Upper lobe of left lung (tissue), 6 donors: ENCODE results near the gene ZNF436. TPM values are rescaled to one million over a fixed set of nuclear protein-coding genes. Genes with fewer than 3 reads are reported as not detected.
"Not testable (repeated sequence)": the region's sequence is repeated elsewhere in the genome, so short reads cannot be mapped to it uniquely, and the experiment has no call there.

Source experiments
- ATAC-seq, 2 donors: fragments of 200-7000 bp; cut with Tn5 transposase; one replicate each; pipeline ENCODE4 v1.9.1; 2022; ENCODE audit warnings: mild to moderate bottlenecking in 2 of 2, moderate library complexity in 2 of 2; ENCODE audit not compliant: low FRiP score in 2 of 2
- DNase-seq, 2 donors: peaks; one replicate each; pipeline ENCODE4 v3.0.0-alpha.2; 2019 to 2020
- H3K27ac ChIP-seq, 4 donors: fragments of 200-600 bp; sonication (generic); one replicate each; pipeline ENCODE4 v1.5.1; 2016 to 2019
- H3K27me3 ChIP-seq, 4 donors: fragments of 200-600 bp; sonication (generic); one replicate each; pipeline ENCODE4 v1.5.1; 2017 to 2019
- H3K36me3 ChIP-seq, 4 donors: fragments of 200-600 bp; sonication (generic); one replicate each; pipeline ENCODE4 v1.5.1; 2016 to 2019
- H3K4me1 ChIP-seq, 4 donors: fragments of 200-600 bp; sonication (generic); one replicate each; pipeline ENCODE4 v1.5.1; 2018 to 2019
- H3K4me3 ChIP-seq, 4 donors: fragments of 200-600 bp; sonication (generic); one replicate each; pipeline ENCODE4 v1.5.1; 2017 to 2019; ENCODE audit warnings: mild to moderate bottlenecking in 2 of 4, moderate library complexity in 1 of 4
- H3K9me3 ChIP-seq, 4 donors: fragments of 200-600 bp; sonication (generic); one replicate each; pipeline ENCODE4 v1.5.1; 2018 to 2019
- CTCF ChIP-seq, 6 experiments: fragments of 450-650 bp in 4 of 6; fragments of 200-600 bp in 2 of 6; sonication (generic) in 2 of 6; IDR thresholded peaks; one replicate each; pipeline ENCODE4 v1.5.1; 2016 to 2019; ENCODE audit warnings: antibody characterized with exemption in 6 of 6
- EP300 ChIP-seq, 4 donors: sonication (generic); formaldehyde crosslinking; IDR thresholded peaks; one replicate each; pipeline ENCODE4 v1.5.1; 2017; ENCODE audit warnings: antibody characterized with exemption in 4 of 4, control low read depth in 2 of 4
- POLR2A ChIP-seq, 4 donors: fragments of 450-650 bp; IDR thresholded peaks; one replicate each; pipeline ENCODE4 v1.5.1; 2016 to 2017; ENCODE audit warnings: antibody characterized with exemption in 4 of 4, mild to moderate bottlenecking in 2 of 4
- POLR2AphosphoS5 ChIP-seq, 2 donors: sonication (generic); formaldehyde crosslinking; IDR thresholded peaks; one replicate each; pipeline ENCODE4 v1.5.1; 2017; ENCODE audit warnings: antibody characterized with exemption in 2 of 2
- WGBS, 2 donors: methylation state at CpG; one replicate each; pipeline ENCODE4 v1.1.5; 2017 to 2018; 5-methylcytosine and 5-hydroxymethylcytosine counted together
- total RNA-seq, 6 donors: library from RNA; depleted of rRNA in 4 of 6; stranded (reverse); fragments of >200 nt in 4 of 6; gene quantifications; one replicate each; pipeline versions ENCODE4 v1.1.0 to v1.2.1, GENCODE V29; 2016 to 2021
- donor health status: DM: no; HTN: no; CAD: no; lungs with moderate emphysema.
- donor health status: DM: no; HTN: yes; CAD: no; lungs with severe emphysema.

The ZNF436 gene
- total RNA-seq, 6 donors from 2014 or later = 5.5 to 11.3 (median 8.2) TPM

GRCh38 chr1:23381233-23381885 lies 11.7 kb upstream of the ZNF436 start:
- DNase-seq (no peak), ATAC-seq (no peak)
- TF ChIP-seq POLR2A (IDR thresholded peaks at IDR 0.05) = no peak
- TF ChIP-seq EP300 (IDR thresholded peaks at IDR 0.05) = no peak
- TF ChIP-seq POLR2AphosphoS5 (IDR thresholded peaks at IDR 0.05) = no peak
- TF ChIP-seq CTCF (IDR thresholded peaks at IDR 0.05) = no peak
- H3K27me3 ChIP-seq = no peaks in the 10 kb centered on the region
- H3K4me3 ChIP-seq = no peak overlapping the region
- no peaks in the 10 kb centered on the region for H3K9me3 ChIP-seq
- H3K36me3 ChIP-seq = no peaks in the 10 kb centered on the region
- H3K27ac ChIP-seq = no peak overlapping the region
- H3K4me1 ChIP-seq = peaks cover 9 to 38% (median 28%) of the 10 kb centered on the region in 4 donors
- WGBS, 2 donors = 91 to 92% methylated on average over 5 of the region's 5 CpGs

GRCh38 chr1:23380719-23381118 lies 11.1 kb upstream of the ZNF436 start:
- WGBS, 2 donors = 60 to 62% methylated on average over 5 of the region's 5 CpGs
- H3K4me1 ChIP-seq = peaks cover 9 to 38% (median 28%) of the 10 kb centered on the region in 4 donors
- H3K27me3 ChIP-seq = no peaks in the 10 kb centered on the region
- ATAC-seq (no peak), DNase-seq (no peak)
- TF ChIP-seq POLR2A (IDR thresholded peaks at IDR 0.05) = no peak
- TF ChIP-seq EP300 (IDR thresholded peaks at IDR 0.05) = no peak
- no peak for TF ChIP-seq POLR2AphosphoS5 (IDR thresholded peaks at IDR 0.05)
- TF ChIP-seq CTCF (IDR thresholded peaks at IDR 0.05) = no peak
- H3K27ac ChIP-seq = no peak overlapping the region
- no peaks in the 10 kb centered on the region for H3K36me3 ChIP-seq
- no peak overlapping the region for H3K4me3 ChIP-seq
- no peaks in the 10 kb centered on the region for H3K9me3 ChIP-seq

GRCh38 chr1:23380236-23380635 lies 10.6 kb upstream of the ZNF436 start:
- H3K27ac ChIP-seq, H3K4me3 ChIP-seq, H3K9me3 ChIP-seq, H3K36me3 ChIP-seq, H3K27me3 ChIP-seq, DNase-seq, ATAC-seq: not testable (repeated sequence)
- 69 to 78% methylated on average over 4 of the region's 4 CpGs for WGBS, 2 donors
- H3K4me1 ChIP-seq = peaks cover 9 to 35% (median 24%) of the 10 kb centered on the region in 4 donors

- TF ChIP-seq POLR2A (IDR thresholded peaks at IDR 0.05) (no peak), EP300 (IDR thresholded peaks at IDR 0.05) (no peak), CTCF (IDR thresholded peaks at IDR 0.05) (no peak), POLR2AphosphoS5 (IDR thresholded peaks at IDR 0.05) (peak in 1 of 2 donors; percentile 47)
- WGBS, 2 donors = 70% methylated on average over 19 of the region's 19 CpGs
- H3K4me1 ChIP-seq = peaks cover 0 to 25% (median 16%) of the 10 kb centered on the region in 4 donors
- ATAC-seq (peak in 1 of 2 donors; percentile 74), DNase-seq (peak in 1 of 2 donors; percentile 41)
- no peak overlapping the region for H3K4me3 ChIP-seq
- no peaks in the 10 kb centered on the region for H3K36me3 ChIP-seq
- H3K27ac ChIP-seq = peak overlapping the region in 2 of 4 donors; percentile 18 to 52
- H3K9me3 ChIP-seq = no peaks in the 10 kb centered on the region
- no peaks in the 10 kb centered on the region for H3K27me3 ChIP-seq
Observed at GRCh38 chr1:23376890-23377811, 7.5 kb upstream of the ZNF436 start.

- DNase-seq = not testable (repeated sequence)
Observed at GRCh38 chr1:23374079-23374735, 4.6 kb upstream of the ZNF436 start.

More at GRCh38 chr1:23374079-23374735, 4.6 kb upstream of the ZNF436 start:
- H3K27ac ChIP-seq, H3K4me3 ChIP-seq, H3K9me3 ChIP-seq, H3K36me3 ChIP-seq, H3K27me3 ChIP-seq, ATAC-seq: not testable (repeated sequence)
- WGBS, 2 donors = 90 to 91% methylated on average over 11 of the region's 12 CpGs
- peaks cover 21 to 50% (median 38%) of the 10 kb centered on the region in 4 donors for H3K4me1 ChIP-seq
